HEK293 (cell line): ENCODE results near the gene SLIT2.

Experiments
- EGR2 ChIP-seq: fragments of 450-650 bp; formaldehyde crosslinking; IDR thresholded peaks from 2 replicates; pipeline ENCODE4 v1.5.1; 2016; ENCODE audit warnings: low read depth, missing biosample characterization, missing genetic modification characterization
- GLIS1 ChIP-seq: fragments of 450-650 bp; formaldehyde crosslinking; IDR thresholded peaks from 2 replicates; pipeline ENCODE4 v1.5.1; 2016; ENCODE audit warnings: missing biosample characterization, missing genetic modification characterization
- MZF1 ChIP-seq: fragments of 450-650 bp; formaldehyde crosslinking; IDR thresholded peaks from 2 replicates; pipeline ENCODE4 v1.5.1; 2017; ENCODE audit warnings: missing biosample characterization, missing genetic modification characterization, borderline replicate concordance
- SALL2 ChIP-seq: fragments of 450-650 bp; formaldehyde crosslinking; IDR thresholded peaks from 2 replicates; pipeline ENCODE4 v1.5.0; 2017; ENCODE audit warnings: missing biosample characterization, mild to moderate bottlenecking, missing genetic modification characterization, borderline replicate concordance
- SCRT1 ChIP-seq: fragments of 450-650 bp; formaldehyde crosslinking; IDR thresholded peaks from 2 replicates; pipeline ENCODE4 v1.5.1; 2016; ENCODE audit warnings: missing biosample characterization, missing genetic modification characterization, borderline replicate concordance
- TCF7L2 ChIP-seq: IDR thresholded peaks from 2 replicates; pipeline ENCODE4 v1.6.1; 2011; ENCODE audit warnings: low read depth, mild to moderate bottlenecking, inconsistent platforms, low read length, moderate library complexity, borderline replicate concordance
- ZBTB17 ChIP-seq: fragments of 450-650 bp; formaldehyde crosslinking; IDR thresholded peaks from 2 replicates; pipeline ENCODE4 v1.5.1; 2016; ENCODE audit warnings: missing biosample characterization, missing genetic modification characterization
- ZBTB7A ChIP-seq: fragments of 450-650 bp; formaldehyde crosslinking; IDR thresholded peaks from 2 replicates; pipeline ENCODE4 v1.5.1; 2016; ENCODE audit warnings: low read depth, missing biosample characterization, missing genetic modification characterization
- ZNF157 ChIP-seq: fragments of 450-650 bp; formaldehyde crosslinking; IDR thresholded peaks from 2 replicates; pipeline ENCODE4 v1.5.1; 2016; ENCODE audit warnings: missing biosample characterization, missing genetic modification characterization
- ZNF211 ChIP-seq: fragments of 450-650 bp; formaldehyde crosslinking; IDR thresholded peaks from 2 replicates; pipeline ENCODE4 v1.5.1; 2016; ENCODE audit warnings: low read depth, missing biosample characterization, missing genetic modification characterization
- ZNF426 ChIP-seq: fragments of 450-650 bp; formaldehyde crosslinking; IDR thresholded peaks from 2 replicates; pipeline ENCODE4 v1.5.1; 2017; ENCODE audit warnings: missing biosample characterization, missing genetic modification characterization, mild to moderate bottlenecking, inconsistent platforms, moderate library complexity
- ZNF433 ChIP-seq: fragments of 450-650 bp; formaldehyde crosslinking; IDR thresholded peaks from 2 replicates; pipeline ENCODE4 v1.5.1; 2016; ENCODE audit warnings: missing biosample characterization, missing genetic modification characterization, low read depth
- ZNF530 ChIP-seq: fragments of 450-650 bp; formaldehyde crosslinking; IDR thresholded peaks from 2 replicates; pipeline ENCODE4 v1.5.1; 2016; ENCODE audit warnings: low read depth, missing biosample characterization, missing genetic modification characterization
- ZNF549 ChIP-seq: fragments of 450-650 bp; IDR thresholded peaks from 2 replicates; pipeline ENCODE4 v1.5.1; 2018; ENCODE audit warnings: missing biosample characterization, missing genetic modification characterization, mild to moderate bottlenecking, inconsistent platforms, moderate library complexity
- ZNF571 ChIP-seq: fragments of 450-650 bp; formaldehyde crosslinking; IDR thresholded peaks from 2 replicates; pipeline ENCODE4 v1.5.0; 2017; ENCODE audit warnings: missing biosample characterization, missing genetic modification characterization
- ZNF585B ChIP-seq: fragments of 450-650 bp; formaldehyde crosslinking; IDR thresholded peaks from 2 replicates; pipeline ENCODE4 v1.5.1; 2016; ENCODE audit warnings: missing biosample characterization, missing genetic modification characterization
- ZNF610 ChIP-seq: fragments of 450-650 bp; formaldehyde crosslinking; IDR thresholded peaks from 2 replicates; pipeline ENCODE4 v1.5.1; 2016; ENCODE audit warnings: missing biosample characterization, missing genetic modification characterization, borderline replicate concordance
- ZNF629 ChIP-seq: fragments of 450-650 bp; formaldehyde crosslinking; IDR thresholded peaks from 2 replicates; pipeline ENCODE4 v1.5.1; 2017; ENCODE audit warnings: missing biosample characterization, missing genetic modification characterization
- ZNF654 ChIP-seq: fragments of 450-650 bp; formaldehyde crosslinking; IDR thresholded peaks from 2 replicates; pipeline ENCODE4 v1.5.1; 2016; ENCODE audit warnings: low read depth, missing biosample characterization, missing genetic modification characterization
- ZNF660 ChIP-seq: fragments of 450-650 bp; IDR thresholded peaks from 2 replicates; pipeline ENCODE4 v1.5.1; 2018; ENCODE audit warnings: missing biosample characterization, mild to moderate bottlenecking, missing genetic modification characterization
- ZNF670 ChIP-seq: fragments of 450-650 bp; formaldehyde crosslinking; IDR thresholded peaks from 2 replicates; pipeline ENCODE4 v1.5.1; 2016; ENCODE audit warnings: missing biosample characterization, missing genetic modification characterization, low read depth
- ZNF747 ChIP-seq: fragments of 450-650 bp; formaldehyde crosslinking; IDR thresholded peaks from 2 replicates; pipeline ENCODE4 v1.5.1; 2016; ENCODE audit warnings: missing biosample characterization, missing genetic modification characterization
- ZNF777 ChIP-seq: fragments of 450-650 bp; formaldehyde crosslinking; IDR thresholded peaks from 2 replicates; pipeline ENCODE4 v1.5.1; 2017; ENCODE audit warnings: missing biosample characterization, missing genetic modification characterization, borderline replicate concordance
- ZNF792 ChIP-seq: fragments of 450-650 bp; formaldehyde crosslinking; IDR thresholded peaks from 2 replicates; pipeline ENCODE4 v1.5.1; 2016; ENCODE audit warnings: missing biosample characterization, missing genetic modification characterization
- TF ChIP-seq, protein P1 (sequence below): fragments of 450-650 bp; formaldehyde crosslinking; IDR thresholded peaks from 2 replicates; pipeline ENCODE4 v1.5.1; 2016; ENCODE audit warnings: missing biosample characterization, missing genetic modification characterization
- TF ChIP-seq, protein P2 (sequence below): fragments of 450-650 bp; IDR thresholded peaks from 2 replicates; pipeline ENCODE4 v1.5.1; 2018; ENCODE audit warnings: missing biosample characterization, missing genetic modification characterization
- TF ChIP-seq, protein P3 (sequence below): fragments of 450-650 bp; formaldehyde crosslinking; IDR thresholded peaks from 2 replicates; pipeline ENCODE4 v1.5.1; 2017; ENCODE audit warnings: missing biosample characterization, missing genetic modification characterization

SLIT2 gene

DNA sequence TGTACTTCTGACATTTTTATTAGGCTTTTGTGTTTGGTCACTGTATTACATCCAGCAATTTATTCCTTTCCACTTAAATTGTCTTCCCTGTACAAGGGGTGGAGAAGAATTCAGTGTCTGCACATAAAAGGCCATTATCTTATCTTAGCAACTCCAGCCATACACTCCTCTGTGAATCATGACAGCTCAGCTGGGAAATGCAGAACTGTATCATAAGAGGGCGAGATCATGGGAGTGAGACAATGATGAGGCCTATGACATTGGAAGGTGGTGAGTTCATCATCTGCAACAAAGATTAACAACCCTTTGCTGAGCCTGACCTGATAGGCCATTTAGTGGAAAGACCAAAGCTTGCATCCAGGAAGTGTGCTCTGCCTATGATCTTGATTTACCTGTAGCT, 33.3 kb downstream of the SLIT2 start (continued):
- TF ChIP-seq ZNF777 (tag by site-specific recombination) (no peak), ZNF571 (no peak), ZNF530 (tag by site-specific recombination) (no peak), ZNF610 (tag by site-specific recombination) (no peak), ZNF792 (tag by site-specific recombination) (no peak), ZNF670 (tag by site-specific recombination) (no peak), ZBTB7A (tag by site-specific recombination) (no peak), ZNF426 (tag by site-specific recombination) (no peak), ZNF629 (peak; percentile 94), ZNF211 (tag by site-specific recombination) (no peak), ZNF660 (tag by site-specific recombination) (no peak), ZNF433 (tag by site-specific recombination) (no peak), ZNF654 (tag by site-specific recombination) (peak; percentile 18; the same call in 1 of the 2 replicates), TCF7L2 (peak; percentile 48; the same call in 1 of the 2 replicates), ZNF747 (no peak), ZBTB17 (tag by site-specific recombination) (peak; percentile 69), ZNF157 (tag by site-specific recombination) (no peak), ZNF585B (no peak), GLIS1 (no peak), SALL2 (tag by site-specific recombination) (no peak), ZNF549 (tag by site-specific recombination) (no peak), MZF1 (tag by site-specific recombination) (no peak), SCRT1 (no peak), EGR2 (tag by site-specific recombination) (no peak)
- TF ChIP-seq, protein P1, sequence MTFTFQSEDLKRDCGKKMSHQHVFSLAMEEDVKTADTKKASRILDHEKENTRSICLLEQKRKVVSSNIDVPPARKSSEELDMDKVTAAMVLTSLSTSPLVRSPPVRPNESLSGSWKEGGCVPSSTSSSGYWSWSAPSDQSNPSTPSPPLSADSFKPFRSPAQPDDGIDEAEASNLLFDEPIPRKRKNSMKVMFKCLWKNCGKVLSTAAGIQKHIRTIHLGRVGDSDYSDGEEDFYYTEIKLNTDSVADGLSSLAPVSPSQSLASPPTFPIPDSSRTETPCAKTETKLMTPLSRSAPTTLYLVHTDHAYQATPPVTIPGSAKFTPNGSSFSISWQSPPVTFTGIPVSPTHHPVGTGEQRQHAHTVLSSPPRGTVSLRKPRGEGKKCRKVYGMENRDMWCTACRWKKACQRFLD (tag by site-specific recombination), result no peak
- TF ChIP-seq, protein P2, sequence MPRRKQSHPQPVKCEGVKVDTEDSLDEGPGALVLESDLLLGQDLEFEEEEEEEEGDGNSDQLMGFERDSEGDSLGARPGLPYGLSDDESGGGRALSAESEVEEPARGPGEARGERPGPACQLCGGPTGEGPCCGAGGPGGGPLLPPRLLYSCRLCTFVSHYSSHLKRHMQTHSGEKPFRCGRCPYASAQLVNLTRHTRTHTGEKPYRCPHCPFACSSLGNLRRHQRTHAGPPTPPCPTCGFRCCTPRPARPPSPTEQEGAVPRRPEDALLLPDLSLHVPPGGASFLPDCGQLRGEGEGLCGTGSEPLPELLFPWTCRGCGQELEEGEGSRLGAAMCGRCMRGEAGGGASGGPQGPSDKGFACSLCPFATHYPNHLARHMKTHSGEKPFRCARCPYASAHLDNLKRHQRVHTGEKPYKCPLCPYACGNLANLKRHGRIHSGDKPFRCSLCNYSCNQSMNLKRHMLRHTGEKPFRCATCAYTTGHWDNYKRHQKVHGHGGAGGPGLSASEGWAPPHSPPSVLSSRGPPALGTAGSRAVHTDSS (tag by site-specific recombination), result no peak
- TF ChIP-seq, protein P3, sequence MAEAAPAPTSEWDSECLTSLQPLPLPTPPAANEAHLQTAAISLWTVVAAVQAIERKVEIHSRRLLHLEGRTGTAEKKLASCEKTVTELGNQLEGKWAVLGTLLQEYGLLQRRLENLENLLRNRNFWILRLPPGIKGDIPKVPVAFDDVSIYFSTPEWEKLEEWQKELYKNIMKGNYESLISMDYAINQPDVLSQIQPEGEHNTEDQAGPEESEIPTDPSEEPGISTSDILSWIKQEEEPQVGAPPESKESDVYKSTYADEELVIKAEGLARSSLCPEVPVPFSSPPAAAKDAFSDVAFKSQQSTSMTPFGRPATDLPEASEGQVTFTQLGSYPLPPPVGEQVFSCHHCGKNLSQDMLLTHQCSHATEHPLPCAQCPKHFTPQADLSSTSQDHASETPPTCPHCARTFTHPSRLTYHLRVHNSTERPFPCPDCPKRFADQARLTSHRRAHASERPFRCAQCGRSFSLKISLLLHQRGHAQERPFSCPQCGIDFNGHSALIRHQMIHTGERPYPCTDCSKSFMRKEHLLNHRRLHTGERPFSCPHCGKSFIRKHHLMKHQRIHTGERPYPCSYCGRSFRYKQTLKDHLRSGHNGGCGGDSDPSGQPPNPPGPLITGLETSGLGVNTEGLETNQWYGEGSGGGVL (tag by site-specific recombination), result no peak; the same call in none of the 2 replicates
